Fibroblast of skin of abdomen (primary cell): Measurements from ENCODE around the gene MRPL20. TPM values are rescaled to one million over a fixed set of nuclear protein-coding genes. Genes with fewer than 3 reads are reported as not detected.
"Not testable (repeated sequence)": the region's sequence is repeated elsewhere in the genome, so short reads cannot be mapped to it uniquely, and the experiment has no call there.

Source experiments
- DNase-seq: peaks from one replicate; pipeline ENCODE4 v3.0.0-alpha.2; 2013
- polyA plus RNA-seq, 2 experiments: library from polyadenylated mRNA; unstranded; fragments of 120-200 nt; gene quantifications; one replicate each; pipeline ENCODE4 v1.2.1, GENCODE V29; 2013; ENCODE audit not compliant: insufficient read length in 2 of 2

Gene MRPL20
- polyA plus RNA-seq (2013, experiment 1 of 2; ENCODE audit: insufficient read length), result 93.2 TPM
- 97.8 TPM for polyA plus RNA-seq (2013, experiment 2 of 2; ENCODE audit: insufficient read length)

DNA sequence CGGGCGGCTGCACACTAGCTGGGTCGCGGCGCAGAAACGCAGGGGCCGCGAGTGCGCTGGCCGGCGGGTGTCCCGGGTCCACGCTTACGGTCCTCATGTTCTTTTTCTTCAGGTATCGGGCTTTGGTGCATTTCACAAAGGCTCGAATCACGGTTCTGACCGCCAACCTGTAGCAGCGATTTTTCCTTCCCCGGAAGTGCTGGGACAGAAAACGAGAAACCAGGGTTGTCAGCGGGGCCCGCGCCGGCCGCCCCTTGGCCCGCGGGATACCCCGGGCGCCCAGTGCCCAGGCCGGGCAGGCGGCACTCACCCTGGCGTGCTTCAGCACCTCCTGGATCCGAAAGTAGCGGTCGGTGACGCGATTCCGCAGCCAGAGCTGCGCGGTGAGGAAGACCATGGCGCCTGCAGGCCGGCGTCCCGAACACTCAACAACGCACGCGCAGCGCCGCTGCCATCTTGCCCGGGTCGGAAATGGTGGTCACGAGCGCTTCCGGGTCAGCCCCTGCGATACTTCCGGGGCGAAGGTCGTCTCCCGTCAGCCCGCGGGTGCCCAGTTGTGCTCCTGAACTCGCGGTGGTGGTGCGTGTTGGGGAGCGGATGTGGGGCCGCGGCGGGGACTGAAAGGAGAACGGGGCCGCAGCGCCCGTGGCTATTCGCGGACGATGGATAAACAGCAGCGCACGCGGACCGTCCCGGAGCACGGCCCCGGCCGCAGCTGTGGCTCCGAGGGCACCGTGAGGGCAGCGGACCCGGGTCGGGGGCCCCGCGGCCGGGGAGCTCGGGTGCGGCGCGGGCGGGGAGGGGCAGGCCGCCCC is at the start of gene MRPL20:
MRPL20 (minus strand) TSS at position 473 of the 815 bp plus-strand sequence; CDS start at position 397, 76 bp downstream.
- DNase-seq, result peak; percentile 88

DNA sequence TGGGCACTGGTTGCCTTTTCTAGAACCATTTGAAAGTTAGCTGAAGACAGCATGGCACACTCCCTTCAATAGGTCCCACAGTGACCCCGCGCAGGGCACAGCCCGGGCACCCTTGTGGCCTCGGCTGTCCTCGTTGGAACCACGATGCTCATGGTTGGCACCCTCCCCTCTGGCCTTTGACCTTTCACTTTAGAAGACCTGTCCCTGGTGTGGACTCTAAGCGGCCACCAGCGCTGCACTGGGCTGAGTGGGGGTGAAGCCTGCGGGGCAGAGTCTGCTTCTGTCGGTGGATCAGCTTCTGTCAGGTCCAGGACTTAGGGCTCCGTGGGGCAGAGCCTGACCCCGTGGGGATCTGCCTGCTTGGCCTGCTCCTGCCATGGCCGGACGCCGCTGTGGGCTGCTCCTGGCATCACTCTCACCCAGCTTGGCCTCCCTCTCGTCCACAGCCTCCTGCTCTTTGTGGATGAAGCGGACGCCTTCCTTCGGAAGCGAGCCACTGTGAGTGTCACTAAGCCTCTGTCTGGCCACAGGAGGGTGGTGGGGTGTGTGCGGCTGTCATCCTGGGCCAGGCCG is 49.7 kb upstream of the MRPL20 start:
- DNase-seq, result not testable (repeated sequence)

DNA sequence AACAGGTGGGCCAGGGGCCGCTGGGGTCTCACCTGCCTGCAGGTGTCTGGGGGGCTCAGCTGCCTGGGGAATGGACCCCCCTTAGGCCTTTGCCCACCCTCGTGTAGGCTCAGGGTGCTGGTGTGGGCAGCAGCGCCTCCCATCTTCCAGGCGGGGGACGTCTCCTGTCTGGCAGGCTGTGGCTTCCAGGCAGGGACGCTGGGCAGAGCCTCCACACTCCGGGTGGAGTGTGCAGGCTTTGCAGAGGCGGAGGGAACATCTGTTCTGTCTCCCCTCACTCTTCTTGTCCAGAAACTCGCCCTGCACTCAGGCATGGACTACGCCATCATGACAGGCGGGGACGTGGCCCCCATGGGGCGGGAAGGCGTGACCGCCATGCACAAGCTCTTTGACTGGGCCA is 48.8 kb upstream of the MRPL20 start:
- DNase-seq, result not testable (repeated sequence)

DNA sequence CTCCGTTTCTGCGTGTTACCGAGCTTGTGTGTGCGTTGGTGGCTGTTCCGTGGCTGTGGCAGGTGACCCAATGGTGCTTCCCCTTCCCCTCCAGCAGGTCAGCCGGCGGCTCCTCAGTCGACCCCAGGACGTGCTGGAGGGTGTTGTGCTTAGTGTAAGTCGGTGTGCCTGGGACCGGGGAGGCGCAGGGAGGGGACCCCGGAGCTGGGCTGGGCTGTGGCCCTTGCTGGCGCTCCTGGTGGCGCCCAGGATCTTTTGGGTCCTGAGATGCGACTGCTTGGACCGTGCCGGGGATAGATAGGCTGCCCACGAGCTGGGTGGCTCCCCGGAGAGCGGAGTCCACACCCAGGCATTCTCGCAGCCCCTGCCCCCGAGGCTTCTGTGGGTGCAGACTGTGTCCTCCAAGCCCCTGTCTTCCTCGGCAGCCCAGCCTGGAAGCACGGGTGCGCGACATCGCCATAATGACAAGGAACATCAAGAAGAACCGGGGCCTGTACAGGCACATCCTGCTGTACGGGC is 48.3 kb upstream of the MRPL20 start:
- DNase-seq, result no peak

DNA sequence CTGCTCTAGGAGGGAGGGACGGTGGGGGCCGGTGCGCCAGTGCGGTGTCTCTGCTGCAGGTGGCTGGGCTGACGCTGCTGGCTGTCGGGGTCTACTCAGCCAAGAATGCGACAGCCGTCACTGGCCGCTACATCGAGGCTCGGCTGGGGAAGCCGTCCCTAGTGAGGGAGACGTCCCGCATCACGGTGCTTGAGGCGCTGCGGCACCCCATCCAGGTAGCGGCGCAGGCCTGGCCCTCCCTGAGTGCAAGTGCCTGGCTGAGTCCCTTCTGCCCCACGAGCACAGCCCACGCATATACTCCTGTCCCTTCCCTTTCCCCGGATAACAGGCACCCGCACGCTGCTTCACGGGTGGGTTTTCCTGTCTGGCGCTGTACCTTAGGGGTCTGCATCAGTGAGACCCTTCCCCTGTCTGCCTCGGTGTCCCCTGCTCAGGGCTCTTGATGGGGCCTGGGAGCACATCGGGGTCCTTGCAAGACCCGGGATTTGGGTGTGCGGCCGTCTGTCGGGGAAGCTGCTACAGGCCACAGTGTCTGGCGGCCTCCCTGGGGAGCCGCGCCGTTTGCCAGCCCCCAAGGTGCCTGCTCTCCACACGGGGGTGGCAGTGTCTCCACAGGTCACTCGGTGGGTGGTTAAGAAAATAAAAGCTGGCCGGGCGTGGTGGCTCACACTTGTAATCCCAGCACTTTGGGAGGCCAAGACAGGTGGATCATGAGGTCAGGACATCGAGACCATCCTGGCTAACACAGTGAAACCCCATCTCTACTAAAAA is 47.4 kb upstream of the MRPL20 start:
- DNase-seq, result not testable (repeated sequence)

DNA sequence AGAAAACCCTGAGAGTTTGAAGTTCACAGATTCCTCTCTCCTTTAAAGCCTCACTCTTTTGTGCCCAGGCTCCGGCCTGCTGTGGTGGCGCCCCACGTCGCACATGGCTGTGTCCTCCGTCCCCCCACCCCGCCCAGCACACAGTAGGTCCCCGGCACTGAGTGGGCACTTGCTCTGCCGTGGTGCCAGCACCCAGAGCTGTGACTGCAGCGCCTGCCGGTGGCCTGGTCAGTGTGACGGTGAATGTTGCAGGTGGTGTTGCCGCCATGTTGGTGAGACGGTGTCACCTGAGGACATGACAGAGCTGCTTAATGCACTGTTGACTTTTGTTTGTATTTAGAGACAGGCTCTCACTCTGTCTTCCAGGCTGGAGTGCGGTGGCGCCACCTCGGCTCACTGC is 45.8 kb upstream of the MRPL20 start:
- no peak for DNase-seq

DNA sequence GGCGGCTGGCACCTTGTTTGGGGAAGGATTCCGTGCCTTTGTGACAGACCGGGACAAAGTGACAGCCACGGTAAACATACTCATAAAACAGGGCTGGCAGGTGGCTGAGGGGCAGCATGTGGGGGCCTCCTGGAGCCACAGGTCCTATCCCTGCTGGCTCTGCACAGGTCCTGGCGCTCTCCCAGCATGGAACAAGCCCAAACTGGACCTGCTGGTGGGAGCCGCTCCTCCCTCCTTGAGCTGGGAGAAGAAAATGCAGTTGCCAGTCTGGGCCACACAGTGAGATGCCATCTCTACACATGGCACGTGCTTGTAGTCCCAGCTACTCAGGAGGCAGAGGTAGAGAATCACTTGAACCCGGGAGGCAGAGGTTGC is 45.3 kb upstream of the MRPL20 start:
- DNase-seq, result not testable (repeated sequence)

DNA sequence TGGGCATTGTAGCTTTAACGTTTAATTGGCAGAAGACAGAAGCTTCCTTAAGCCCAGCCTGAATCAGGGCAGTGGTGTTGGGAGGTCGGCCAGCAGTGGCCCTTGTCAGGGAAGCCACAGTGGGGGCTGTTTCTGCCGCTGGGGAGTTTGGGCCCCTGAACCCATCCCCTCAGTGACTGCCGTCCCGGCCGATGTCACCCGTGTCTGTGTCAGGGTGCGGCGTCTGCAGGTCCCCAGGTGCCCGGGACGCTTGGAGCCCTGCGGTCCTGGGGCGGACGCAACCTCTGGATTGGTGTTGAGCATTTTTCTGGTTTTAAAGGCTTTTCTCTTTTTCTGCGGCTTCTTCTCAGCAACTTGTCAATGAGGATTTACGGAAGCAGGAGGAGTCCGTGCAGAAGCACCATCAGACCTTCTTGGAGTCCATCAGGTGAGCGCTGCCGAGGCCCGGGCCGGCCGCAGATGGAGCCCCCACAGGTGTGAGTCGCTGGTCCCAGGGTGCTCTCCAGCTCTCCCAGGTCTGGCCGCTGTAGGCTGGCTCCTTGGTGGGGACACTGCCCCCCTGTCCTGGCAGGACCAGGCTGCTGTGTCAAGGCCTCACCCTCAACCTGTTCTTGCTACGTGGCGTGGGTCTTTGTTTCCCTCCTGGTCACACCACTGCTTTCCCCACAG is 44.7 kb upstream of the MRPL20 start:
- DNase-seq, result no peak

DNA sequence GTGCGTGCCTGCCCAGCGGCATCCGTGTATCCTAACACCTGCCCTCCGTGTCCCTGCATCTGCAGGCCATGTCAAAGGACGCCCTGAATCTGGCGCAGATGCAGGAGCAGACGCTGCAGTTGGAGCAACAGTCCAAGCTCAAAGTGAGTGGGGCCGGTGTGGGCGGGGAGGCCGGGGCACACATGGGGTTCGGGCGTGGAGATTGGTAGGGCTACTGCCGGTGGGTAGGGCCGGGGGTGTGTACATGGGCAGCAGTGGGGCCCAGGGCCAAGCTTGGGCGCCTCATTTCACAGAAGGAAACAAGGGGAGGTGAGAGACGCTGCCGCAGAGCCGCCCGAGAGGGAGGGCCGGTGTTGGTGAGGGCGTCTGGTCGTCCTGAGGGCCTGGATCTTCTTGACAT is 43.5 kb upstream of the MRPL20 start:
- not testable (repeated sequence) for DNase-seq

DNA sequence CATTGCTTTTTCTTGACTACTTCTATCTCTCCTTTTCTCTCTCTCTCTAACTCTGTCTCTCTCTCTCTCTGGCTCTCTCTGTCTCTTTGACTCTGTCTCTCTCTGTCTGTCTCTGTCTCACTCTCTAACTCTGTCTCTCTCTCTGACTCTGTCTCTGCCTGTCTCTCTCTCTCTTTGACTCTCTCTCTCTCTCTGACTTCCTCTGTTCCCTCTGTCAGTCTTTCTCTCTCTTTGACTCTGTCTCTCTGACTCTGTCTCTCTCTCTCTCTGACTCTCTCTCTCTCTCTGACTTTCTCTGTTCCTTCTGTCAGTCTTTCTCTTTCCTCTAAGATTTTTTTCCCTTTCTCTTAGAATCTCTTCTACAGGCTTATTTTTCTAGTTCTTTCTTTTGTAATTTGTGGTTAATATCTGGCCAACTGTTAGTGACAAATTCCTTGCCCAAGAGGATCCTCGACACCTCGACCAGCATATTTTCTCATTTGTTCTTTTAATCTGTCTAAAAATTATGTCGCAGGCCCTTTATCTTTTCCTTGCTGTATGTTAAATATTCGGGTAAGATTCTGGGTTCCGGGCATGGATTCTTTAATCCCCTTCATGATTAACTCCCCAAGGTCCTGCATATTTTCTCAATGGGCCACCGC is 42.1 kb upstream of the MRPL20 start, which contains the start of gene ATAD3C:
ATAD3C (plus strand) TSS at position 591 of the 641 bp plus-strand sequence. CDS start 995 bp downstream, outside the sequence.
- DNase-seq, result no peak

DNA sequence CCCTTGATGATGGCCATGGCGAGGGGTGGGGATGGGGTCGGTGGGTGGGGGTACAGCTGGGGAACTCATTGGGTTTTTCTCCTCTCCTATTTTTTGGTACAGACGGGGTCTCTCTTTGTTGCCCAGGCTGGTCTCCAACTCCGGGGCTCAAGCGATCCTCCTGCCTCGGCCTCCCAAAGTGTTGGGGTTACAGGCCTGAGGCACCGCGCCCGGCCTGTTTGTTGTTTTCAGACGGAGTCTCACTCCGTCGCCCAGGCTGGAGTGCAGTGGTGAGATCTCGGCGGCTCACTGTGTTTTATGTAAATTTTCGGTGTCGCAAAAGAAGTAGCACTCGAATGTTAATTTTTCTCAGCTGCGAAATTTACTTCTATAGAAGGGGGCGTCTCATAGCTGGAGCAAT is 39.5 kb upstream of the MRPL20 start:
- DNase-seq, result not testable (repeated sequence)

DNA sequence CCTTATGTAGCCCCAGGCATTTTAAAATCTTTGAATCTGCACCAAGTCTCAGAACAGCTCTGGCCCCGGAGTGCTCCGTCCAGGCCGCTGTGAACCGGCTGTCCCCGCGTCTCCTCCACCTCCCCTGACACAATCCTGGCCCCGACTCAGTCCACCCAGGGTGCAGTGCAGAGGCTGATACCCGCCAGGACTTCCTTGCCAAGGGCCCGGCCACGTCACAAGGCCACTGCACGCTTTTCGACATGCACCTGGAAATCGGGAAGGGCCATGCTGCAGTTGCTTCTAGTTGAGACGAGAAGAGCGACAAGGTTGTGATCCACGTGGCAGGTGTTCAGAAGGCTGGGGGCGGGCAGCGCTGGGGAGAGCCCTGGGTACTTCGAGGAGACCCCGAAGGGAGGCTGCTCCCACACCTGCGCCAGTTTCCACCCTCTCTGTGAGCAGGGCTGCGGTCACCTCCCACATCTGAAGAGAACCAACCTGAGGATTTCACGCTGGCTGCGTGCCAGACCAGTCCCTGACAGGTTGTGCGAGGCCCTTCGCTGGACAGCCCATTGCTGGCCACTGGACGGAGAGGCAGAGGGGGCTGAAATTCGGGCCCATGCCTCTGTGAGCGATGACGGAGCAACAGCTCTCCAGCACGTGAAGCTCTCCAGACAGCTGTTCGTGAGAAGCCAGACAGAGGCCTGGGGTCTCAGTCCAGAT is 35.1 kb upstream of the MRPL20 start:
- no peak for DNase-seq

DNA sequence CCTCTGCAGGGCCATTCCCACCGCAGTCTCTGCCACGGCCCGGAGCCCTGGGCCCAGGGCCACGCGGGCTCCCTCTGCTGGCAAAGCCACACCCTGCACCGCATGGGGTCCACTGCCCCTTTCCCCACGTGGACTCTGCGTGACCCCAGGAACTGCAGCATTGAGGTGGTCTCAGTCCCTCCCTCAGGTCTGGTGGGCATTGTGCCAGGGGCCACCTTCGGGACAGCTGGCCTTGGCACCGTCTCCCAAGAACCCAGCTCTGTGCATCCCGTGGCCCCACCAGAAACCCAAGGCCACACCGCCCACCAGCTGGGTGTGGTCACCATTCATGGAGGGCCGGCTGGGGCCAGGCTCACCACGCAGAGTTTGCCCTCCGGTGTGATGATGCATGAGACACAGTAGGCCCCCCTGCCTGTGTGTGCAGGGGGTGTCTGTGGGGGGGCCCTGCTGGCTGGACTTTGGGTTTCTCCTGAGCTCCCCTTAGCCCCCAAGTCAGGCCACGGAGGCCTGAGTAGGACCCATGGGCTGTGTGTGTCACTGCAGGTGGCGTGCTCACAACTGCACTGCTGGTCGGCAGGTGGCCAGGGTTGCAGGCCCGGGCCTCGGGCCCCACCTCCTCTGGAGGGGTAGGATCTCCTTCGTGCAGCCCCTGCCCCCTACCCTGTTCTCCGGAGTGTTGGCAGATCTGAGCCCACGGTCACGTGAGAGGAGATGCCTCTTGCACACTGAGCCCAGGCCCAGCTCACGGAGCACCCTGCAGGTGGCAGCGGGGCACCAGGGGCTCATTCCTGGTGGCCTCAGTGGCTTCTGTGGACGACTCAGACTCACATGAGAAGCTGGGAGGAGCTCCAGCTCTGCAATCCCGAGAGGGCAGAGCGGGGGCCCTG is 34.2 kb upstream of the MRPL20 start:
- no peak for DNase-seq

DNA sequence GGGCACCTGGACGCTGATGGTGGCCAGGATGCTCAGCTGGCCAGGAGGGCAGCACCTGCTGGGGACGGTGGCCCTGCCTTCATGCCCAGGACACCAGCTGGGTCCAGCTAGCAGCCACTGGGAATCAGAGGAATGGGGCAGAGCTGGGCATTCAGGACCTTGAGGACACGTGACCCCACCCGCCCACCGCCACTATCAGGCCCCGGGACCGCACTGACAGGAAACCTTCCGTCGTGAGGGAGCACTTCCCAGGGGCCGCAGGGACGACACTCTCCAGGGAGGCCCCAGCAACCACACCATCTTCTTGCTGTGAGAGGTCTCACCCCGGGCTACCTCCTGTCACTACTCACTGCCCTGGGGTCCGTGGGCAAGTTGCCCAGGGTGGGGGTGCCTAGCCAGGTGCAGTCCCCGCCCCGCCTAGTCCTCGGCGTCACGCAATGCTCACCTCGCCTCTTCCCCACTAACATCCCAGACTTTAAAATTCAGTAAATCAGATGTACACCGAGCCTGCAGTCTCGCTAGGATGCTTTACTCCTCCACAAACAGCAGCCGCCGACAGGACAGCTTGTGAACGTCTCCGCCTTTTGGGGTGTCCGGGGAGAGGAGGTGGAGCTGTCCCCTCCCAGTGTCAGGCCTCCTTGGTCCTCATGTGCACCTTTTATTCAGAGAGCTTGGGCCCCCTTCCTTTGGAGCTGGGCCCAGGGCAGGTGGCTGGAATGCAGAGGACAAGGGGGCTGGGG is 33.3 kb upstream of the MRPL20 start:
- DNase-seq, result no peak

DNA sequence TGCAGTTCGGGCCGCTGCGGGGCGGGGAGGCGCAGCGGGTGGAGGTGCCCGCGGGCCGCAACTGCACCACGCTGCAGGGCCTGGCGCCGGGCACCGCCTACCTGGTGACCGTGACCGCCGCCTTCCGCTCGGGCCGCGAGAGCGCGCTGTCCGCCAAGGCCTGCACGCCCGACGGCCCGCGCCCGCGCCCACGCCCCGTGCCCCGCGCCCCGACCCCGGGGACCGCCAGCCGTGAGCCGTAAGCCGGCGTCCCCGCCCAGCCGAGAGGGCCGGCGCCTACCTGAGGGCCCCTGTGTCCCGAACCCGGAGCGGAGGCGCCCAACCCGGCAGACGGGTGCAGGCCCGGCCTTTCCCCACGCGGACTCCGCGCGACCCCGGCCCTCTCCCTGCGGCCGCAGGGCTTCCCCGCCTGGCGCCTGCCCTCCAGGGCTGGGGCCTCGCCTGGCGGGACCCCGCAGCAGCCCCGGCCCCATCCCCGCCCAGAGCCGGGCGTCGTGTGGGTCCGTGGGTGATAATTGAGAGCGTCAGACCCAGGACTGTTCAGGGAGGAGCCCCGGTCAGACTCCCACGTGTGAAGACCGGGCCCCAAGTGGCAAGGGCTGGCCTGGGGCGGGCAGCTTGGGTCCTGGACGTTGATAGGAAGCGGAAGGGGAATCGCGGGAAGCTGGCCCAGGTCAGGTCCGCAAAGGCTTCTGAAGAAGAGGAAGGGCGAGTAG is 32.6 kb upstream of the MRPL20 start:
- DNase-seq, result no peak

DNA sequence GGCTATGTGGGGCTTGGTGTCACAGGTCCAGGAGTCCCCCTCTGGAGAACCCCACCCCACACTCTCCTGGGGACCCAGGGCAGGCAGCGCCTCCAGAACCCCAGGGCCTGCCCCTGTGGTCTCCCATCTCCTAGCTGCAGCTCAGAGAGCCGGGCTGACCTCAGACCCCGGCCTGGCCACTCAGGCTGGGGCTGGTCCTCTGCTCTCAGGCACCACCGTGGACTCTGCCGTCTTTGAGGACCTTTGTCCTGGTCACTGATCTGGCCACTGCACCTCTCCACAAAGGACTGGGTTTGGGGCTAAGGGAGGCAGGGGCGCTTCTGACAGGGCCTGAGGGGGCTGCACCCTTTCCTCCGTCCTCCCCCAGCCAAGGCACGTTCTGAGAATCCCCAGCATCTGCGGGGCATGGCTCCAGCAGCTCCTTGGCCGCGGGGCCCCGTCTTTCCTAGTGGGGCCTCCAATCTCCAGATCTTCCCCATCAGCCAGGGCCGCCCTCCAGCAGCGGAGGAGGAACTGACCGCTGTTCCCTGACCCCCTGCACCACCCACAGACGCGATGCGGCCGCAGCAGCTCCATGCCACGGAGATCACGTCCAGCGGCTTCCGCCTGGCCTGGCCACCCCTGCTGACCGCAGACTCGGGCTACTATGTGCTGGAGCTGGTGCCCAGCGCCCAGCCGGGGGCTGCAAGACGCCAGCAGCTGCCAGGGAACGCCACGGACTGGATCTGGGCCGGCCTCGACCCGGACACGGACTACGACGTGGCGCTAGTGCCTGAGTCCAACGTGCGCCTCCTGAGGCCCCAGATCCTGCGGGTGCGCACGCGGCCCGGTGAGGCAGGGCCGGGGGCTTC is 31.7 kb upstream of the MRPL20 start:
- DNase-seq, result no peak

DNA sequence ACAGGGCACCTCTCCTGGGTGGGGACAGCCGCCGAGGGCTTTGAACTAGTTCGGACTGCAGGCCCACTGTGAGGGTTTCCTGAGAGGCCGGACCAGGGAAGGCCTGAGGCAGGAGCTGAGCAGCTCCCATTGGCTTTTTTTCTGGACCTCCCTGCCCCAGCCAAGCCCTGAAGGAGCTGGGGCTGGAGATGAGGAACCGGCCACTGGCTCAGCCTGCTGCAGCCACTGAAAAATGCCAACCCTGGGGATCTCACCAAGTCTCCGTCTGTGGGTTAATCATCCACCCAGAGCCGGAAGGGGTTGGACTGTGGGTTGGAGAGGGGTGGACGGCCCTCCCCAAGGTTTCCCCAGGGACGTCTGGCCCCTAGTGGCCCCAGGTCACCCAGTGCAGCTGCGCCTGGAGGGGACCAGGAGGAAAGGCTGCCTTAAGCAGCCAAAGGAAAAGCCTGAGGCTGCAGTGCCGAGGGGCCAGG is 30.8 kb upstream of the MRPL20 start:
- DNase-seq, result no peak
